Neural crest cell (in vitro differentiated cells): ENCODE measurements around the gene LAMA1. TPM values are rescaled to one million over a fixed set of nuclear protein-coding genes. Genes with fewer than 3 reads are reported as not detected.

ENCODE experiments used
- DNase-seq: peaks from one replicate; pipeline ENCODE4 v3.0.0; 2021; ENCODE audit warnings: low read depth, mixed read lengths, low spot score
- H3K27ac Mint-ChIP-seq: one replicate; pipeline ENCODE4 v1.8.0; 2021; ENCODE audit warnings: mild to moderate bottlenecking, mixed read lengths; ENCODE audit not compliant: unreplicated experiment
- H3K27me3 Mint-ChIP-seq: 2 replicates; pipeline ENCODE4 v1.8.0; 2021; ENCODE audit warnings: low read depth, mild to moderate bottlenecking, mixed read lengths
- H3K36me3 Mint-ChIP-seq: 2 replicates; pipeline ENCODE4 v1.8.0; 2021; ENCODE audit warnings: low read depth, mild to moderate bottlenecking, mixed read lengths
- H3K4me1 Mint-ChIP-seq: 2 replicates; pipeline ENCODE4 v1.8.0; 2021; ENCODE audit warnings: mixed read lengths
- H3K4me3 Mint-ChIP-seq: one replicate; pipeline ENCODE4 v1.8.0; 2021; ENCODE audit warnings: mild to moderate bottlenecking, mixed read lengths
- H3K9me3 Mint-ChIP-seq: 2 replicates; pipeline ENCODE4 v1.8.0; 2021; ENCODE audit warnings: mixed read lengths
- total RNA-seq: library from RNA; stranded (reverse); gene quantifications from 2 replicates; pipeline ENCODE4 v1.2.1, GENCODE V29; 2021
- TF ChIP-seq, protein P1 (sequence below): fragments of 200-600 bp; sonication (generic); conservative IDR thresholded peaks from 2 replicates; pipeline ENCODE4 v1.5.0; 2021; ENCODE audit warnings: antibody characterized with exemption, mild to moderate bottlenecking

Gene LAMA1
- total RNA-seq, 1 donor from 2014 or later: 102 TPM

DNA sequence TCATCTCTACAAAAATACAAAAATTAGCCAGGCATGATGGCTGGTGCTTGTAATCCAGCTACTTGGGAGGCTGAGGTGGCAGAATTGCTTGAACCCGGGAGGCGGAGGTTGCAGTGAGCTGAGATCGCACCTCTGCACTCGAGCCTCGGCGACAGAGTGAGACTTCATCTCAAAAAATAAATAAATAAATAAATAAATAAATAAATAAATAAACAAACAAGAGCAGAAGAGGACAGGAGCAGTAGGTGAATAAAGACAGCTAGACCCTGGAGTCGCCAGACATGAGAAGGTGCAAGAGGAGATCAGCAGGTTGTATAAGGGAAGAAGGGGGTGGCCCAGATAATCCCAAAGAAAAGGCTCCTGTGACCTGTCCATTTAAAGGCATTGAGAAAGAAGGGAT lies 12.3 kb downstream of the LAMA1 start:
- no peaks in the 10 kb centered on the region for H3K27me3 Mint-ChIP-seq
- H3K4me1 Mint-ChIP-seq: peaks cover 21% of the 10 kb centered on the region
- DNase-seq: no peak
- TF ChIP-seq, protein P1, sequence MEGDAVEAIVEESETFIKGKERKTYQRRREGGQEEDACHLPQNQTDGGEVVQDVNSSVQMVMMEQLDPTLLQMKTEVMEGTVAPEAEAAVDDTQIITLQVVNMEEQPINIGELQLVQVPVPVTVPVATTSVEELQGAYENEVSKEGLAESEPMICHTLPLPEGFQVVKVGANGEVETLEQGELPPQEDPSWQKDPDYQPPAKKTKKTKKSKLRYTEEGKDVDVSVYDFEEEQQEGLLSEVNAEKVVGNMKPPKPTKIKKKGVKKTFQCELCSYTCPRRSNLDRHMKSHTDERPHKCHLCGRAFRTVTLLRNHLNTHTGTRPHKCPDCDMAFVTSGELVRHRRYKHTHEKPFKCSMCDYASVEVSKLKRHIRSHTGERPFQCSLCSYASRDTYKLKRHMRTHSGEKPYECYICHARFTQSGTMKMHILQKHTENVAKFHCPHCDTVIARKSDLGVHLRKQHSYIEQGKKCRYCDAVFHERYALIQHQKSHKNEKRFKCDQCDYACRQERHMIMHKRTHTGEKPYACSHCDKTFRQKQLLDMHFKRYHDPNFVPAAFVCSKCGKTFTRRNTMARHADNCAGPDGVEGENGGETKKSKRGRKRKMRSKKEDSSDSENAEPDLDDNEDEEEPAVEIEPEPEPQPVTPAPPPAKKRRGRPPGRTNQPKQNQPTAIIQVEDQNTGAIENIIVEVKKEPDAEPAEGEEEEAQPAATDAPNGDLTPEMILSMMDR: no peak
- H3K27ac Mint-ChIP-seq: no peak overlapping the region
- H3K36me3 Mint-ChIP-seq: peaks cover 28% of the 10 kb centered on the region
- peaks cover 3% of the 10 kb centered on the region for H3K9me3 Mint-ChIP-seq
- H3K4me3 Mint-ChIP-seq: no peak overlapping the region

DNA sequence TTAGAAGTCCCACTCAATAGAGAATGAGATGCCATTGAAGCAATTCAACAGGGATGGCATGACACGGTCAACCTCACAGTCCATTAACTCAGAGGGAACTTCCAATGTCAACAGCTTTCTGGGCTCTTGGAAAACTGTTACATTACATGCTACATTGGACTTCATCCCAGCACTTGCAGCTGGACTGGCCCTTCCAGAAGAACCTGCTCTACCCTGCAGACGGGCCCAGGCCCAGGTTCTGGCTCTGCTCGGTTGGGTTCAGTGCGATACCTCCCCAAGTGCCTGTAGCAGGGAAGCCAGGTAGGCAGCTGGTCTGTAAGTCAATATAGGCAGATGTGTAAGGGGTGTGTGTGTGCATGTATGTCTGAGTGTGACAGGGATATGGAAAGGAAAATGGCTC lies 12.9 kb downstream of the LAMA1 start:
- DNase-seq: no peak
- Mint-ChIP-seq H3K4me1 (peaks cover 17% of the 10 kb centered on the region), H3K27ac (no peak overlapping the region), H3K4me3 (no peak overlapping the region), H3K9me3 (peaks cover 3% of the 10 kb centered on the region), H3K27me3 (no peaks in the 10 kb centered on the region), H3K36me3 (peaks cover 28% of the 10 kb centered on the region)
- TF ChIP-seq, protein P1: no peak

DNA sequence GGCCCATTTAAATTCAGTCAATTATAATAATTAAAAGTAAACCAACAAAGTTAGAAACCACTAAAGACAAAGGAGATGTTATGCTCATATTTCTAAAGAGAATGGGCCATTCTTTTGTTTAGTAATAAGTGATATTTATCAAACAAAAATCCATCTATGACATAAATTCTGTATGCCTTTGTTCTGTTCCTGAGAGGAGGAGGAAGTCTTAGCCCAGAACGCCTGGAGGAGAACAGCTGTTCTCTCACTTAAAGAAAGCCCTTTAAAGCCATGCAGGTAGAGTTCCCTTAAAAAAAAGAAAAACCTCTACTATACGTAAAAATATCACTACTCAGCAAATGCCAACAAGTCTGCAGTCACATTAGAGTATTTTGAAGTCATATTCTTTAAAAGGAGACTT lies 15.5 kb downstream of the LAMA1 start:
- no peak for DNase-seq
- no peaks in the 10 kb centered on the region for H3K27me3 Mint-ChIP-seq
- TF ChIP-seq, protein P1: no peak
- H3K4me1 Mint-ChIP-seq: peaks cover 6% of the 10 kb centered on the region
- no peak overlapping the region for H3K27ac Mint-ChIP-seq
- H3K36me3 Mint-ChIP-seq: peaks cover 27% of the 10 kb centered on the region
- no peak overlapping the region for H3K4me3 Mint-ChIP-seq
- peaks cover 3% of the 10 kb centered on the region for H3K9me3 Mint-ChIP-seq

DNA sequence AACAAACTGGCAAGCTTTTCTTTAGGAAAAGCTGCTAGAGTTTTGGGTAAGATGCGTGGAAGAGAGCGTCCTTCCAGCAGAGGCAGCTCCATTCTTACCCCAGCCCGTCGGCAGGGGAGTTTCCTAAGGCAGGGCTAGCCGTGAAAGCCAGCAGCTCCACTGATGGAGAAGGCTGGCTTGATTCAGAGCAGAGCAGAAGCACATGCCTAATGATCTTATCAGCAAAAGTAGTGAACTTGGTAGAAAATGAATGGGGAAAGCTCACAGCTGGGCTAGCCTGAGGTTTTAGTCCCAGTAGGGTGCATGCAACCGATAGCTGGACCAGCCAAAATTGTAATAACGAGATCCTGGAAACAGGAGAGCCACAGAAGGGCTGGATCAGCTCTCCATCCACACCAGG lies 20.8 kb downstream of the LAMA1 start:
- Mint-ChIP-seq H3K4me1 (peaks cover 33% of the 10 kb centered on the region), H3K36me3 (peaks cover 31% of the 10 kb centered on the region), H3K4me3 (no peak overlapping the region), H3K27me3 (no peaks in the 10 kb centered on the region), H3K27ac (no peak overlapping the region), H3K9me3 (peaks cover 3% of the 10 kb centered on the region)
- TF ChIP-seq, protein P1: no peak
- DNase-seq: no peak

DNA sequence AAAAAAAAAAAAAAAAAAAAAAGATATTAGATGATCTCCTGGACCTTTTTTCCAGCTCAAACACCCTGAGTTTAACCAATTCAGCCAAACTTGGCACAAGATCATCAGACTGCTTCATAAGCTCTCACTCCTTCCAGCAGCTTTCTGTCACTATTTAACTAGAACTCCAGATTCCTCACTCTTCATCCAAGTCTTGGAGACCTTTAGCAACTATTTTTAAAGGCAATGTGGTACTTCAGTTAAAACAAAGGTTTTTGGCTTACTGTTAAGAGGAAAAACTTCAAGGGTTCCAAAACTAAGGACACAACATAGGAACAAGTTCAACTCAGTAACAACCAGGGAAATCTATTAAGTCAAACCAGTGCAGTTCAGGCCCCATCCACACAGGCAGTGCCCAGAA lies 23.2 kb downstream of the LAMA1 start:
- H3K27me3 Mint-ChIP-seq: no peaks in the 10 kb centered on the region
- H3K27ac Mint-ChIP-seq: no peak overlapping the region
- TF ChIP-seq, protein P1: no peak
- no peaks in the 10 kb centered on the region for H3K9me3 Mint-ChIP-seq
- no peak for DNase-seq
- no peak overlapping the region for H3K4me3 Mint-ChIP-seq
- peaks cover 18% of the 10 kb centered on the region for H3K36me3 Mint-ChIP-seq
- H3K4me1 Mint-ChIP-seq: peaks cover 57% of the 10 kb centered on the region

DNA sequence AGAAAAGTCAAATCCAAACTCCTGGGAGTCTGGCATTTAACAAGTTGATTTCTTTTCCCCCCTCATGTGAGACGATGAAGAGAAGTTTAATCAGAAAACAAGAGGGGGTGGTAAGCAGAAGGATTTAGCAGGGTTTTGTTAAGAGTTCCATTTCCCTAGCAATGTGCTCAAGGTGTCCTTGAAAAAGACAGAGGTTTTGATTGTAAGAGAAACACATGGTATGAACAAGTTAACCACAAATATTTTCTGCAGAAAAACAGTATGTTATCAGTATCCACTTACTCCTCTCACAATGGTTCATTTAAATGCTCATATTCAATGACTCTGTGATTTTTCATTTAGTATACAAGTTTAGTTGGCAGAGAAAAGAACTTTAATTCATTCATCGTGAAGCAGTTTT lies 26.8 kb downstream of the LAMA1 start:
- H3K27ac Mint-ChIP-seq: no peak overlapping the region

More for the DNA sequence above, 26.8 kb downstream of the LAMA1 start:
- no peak for DNase-seq
- Mint-ChIP-seq H3K4me1 (peaks cover 63% of the 10 kb centered on the region), H3K4me3 (no peak overlapping the region), H3K9me3 (no peaks in the 10 kb centered on the region), H3K36me3 (peaks cover 6% of the 10 kb centered on the region), H3K27me3 (no peaks in the 10 kb centered on the region)
- TF ChIP-seq, protein P1: no peak
